Measurements from ENCODE around the gene ZNF511.

The ZNF511 gene

DNA sequence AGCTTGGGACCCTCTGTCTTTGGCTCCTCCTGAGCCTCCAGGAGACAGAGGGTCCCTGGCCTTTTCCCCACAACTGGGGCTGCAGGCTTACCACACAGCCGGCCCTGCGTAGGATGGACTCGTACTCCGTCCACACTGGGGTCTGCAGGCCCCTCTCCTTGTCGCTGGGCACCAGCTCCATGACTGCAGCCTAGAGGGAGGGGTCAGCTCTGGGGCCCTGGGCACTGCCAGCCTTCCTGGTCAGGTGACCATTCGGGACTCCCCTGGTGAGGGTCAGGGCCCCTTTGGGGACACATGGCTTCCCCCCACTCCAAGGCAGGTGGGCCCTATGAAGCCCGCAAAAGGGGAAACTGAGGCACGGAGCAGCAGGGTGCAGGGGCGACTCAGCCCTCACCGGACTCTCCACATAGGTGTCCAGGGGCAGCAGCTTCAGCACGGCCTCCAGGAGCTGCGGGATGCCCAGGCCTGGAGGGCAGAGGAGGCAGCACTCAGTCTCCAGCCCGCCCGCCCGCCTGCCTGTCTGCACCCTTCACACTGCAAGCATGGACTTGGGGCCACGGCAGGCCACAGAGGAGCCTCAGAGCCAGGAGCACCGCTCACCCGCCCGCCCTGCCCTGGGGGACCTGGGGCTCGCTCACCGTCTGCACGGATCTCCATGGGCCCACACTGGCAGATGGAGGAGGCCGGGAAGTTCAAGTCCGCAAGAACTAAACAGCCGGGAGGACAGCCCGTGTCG lies 48.0 kb downstream of the ZNF511 start:
- DNase-seq, result no peak

DNA sequence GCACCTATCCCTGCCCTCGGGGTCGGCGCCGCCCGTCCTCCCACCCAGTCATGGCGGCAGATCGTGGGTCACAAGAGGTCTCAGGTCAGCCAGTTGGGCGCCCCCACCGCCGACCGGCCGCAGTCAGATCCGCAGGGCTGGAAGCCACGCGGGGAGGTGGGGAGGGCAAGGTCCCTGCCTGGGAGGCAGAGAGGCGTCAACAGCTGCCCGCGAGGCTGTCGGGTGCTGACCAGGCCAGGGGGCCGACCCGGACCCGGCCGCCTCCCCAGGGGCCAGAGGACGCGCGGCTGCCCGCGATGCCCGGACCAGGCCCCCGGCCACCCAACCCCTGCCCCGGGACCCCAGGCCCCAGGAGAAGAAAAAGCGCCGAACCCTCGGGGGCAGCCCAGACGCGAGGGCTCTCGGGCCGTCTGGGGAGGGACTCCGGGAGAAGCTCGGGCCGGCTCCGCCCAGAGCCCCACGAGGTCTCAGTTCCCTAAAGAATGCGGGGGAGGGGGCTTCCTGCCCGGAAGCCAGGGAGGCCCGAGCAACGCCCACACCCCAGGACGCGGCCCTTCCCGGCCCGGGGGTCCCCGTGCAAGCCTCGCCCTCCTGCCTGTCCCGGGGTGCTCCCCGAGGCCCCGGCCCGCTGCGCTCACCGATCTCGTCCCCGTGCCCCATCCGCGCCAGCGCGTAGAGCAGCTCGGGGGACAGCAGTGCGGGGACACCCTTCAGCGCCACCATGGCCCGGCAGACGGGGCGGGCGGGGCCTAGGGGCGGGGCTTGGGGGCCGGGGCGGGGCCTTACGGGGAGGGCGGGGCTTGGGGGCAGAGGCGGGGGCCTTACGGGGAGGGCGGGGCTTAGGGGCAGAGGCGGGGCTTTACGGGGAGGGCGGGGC lies 48.8 kb downstream of the ZNF511 start, which contains the start of gene FUOM:
TSS of gene FUOM (minus strand) at position 735 of the 877 bp plus-strand sequence. CDS start at position 723, 12 bp downstream.
- no peak for DNase-seq

DNA sequence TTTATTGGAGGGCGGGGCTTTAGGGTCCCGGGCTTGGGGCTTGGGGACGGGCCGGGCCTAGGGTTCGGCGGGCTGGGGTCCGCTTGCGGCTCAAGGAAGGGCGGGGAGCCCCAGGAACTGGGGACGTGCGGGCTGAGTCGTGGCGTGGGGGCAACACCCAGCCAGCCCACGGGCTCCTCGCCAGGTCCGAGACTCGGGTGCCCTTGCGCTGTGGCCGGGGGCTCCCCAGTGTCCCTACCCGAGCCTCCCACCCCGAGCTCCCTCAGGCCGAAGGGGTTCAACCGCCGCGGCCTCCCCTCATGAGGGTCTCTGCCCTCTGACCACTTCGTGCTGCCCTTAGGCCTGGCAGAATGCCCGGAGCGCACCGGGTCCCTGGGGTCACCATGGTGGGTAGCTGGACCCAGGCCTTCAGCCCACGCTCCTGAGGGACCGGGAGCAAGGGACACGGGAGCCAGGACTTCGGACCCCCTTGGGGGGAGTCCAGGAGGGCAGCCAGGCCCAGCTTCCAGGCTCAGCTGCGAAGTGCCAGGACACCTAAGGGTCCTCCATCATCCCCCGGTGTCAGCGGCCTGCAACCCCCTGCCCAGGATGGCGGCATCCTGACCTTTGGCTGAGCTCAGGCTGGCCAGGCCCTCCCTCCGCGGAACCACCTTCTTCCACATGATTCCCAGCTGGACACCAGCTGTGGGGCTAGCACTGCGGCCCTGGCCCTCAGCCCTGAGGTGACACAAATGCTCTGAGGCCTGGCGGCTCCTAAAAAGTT lies 49.6 kb downstream of the ZNF511 start:
- no peak for DNase-seq

DNA sequence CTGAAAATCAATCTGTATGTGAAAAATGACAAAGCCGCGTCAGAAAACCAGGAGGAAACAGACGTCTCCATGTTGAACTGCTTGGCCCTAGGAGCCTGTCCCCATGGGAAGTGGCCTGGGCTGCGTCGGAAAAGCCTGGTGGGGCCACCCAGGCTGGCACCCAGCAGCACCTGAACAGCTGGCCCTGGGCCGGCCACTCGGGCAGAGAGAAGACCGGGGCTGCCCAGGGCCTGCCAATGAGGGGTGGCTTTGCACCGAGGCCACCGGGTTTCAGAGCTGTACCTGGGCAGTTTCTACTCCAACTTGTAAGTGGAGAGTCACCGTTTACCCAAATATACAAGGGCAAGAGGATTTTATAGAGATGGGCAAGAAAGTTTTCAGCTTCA lies 50.2 kb downstream of the ZNF511 start:
- no peak for DNase-seq

DNA sequence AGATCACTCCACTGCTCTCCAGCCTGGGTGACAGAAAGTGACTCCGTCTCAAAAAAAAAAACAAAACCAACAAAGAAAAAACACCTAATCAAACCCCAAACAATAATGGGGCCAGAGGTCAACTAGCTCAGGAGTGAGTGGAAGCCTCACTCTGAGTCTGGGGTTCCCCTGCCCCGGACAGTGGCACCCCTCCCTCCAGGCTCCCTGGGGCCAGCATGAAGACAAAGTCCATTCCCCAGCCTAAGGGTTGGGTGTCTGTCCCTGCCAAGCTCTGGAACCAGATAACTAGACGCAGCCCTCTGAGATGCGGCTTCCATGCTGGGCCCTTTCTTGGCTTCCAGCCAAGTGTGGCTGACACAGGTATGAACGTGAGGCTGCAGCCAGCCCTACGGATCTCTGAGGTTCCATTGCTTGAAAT lies 50.8 kb downstream of the ZNF511 start:
- no peak for DNase-seq

DNA sequence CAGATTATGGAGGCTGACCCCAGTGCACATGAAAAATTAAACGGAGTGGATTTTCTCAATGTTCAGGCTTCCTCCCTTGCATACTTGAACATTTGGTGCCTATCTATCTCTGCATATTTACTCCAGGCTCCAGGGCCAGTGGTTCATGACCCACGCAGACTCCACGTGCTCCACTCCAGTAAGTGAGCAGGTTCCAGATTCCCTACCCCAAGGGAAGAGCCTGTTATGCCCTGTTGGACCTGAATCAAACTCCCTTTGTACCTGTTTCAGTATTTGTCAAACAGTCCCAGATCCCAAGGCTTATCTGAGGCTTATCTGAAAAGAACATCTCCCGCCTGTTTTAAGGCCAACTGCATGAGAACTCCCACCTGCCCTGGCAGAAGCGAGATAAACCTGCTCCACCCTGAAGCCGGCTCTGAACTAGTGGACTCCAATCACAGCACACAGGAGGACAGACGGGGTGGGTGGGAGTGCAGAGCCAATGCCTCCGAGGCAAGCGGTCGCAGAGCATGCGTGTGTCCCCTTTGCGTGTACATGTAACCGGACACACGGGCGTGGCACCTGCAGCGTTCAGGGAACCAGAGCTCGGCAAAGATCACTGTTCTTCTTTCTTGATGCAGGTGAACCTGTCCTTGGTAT lies 51.4 kb downstream of the ZNF511 start:
- DNase-seq, result no peak

DNA sequence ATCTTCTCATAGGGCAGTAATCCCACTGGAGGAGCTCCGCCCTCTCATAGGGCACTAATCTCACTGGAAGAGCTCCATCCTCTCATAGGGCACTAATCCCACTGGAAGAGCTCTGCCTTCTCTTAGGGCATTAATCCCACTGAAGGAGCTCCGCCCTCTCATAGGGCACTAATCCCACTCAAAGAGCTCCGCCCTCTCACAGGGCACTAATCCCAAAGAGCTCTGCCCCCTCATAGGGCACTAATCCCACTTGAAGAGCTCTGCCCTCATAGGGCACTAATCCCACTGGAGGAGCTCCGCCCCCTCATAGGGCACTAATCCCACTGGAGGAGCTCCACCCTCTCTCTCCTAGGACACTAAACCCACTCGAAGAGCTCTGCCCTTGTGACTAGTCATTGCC lies 52.5 kb downstream of the ZNF511 start:
- no peak for DNase-seq

DNA sequence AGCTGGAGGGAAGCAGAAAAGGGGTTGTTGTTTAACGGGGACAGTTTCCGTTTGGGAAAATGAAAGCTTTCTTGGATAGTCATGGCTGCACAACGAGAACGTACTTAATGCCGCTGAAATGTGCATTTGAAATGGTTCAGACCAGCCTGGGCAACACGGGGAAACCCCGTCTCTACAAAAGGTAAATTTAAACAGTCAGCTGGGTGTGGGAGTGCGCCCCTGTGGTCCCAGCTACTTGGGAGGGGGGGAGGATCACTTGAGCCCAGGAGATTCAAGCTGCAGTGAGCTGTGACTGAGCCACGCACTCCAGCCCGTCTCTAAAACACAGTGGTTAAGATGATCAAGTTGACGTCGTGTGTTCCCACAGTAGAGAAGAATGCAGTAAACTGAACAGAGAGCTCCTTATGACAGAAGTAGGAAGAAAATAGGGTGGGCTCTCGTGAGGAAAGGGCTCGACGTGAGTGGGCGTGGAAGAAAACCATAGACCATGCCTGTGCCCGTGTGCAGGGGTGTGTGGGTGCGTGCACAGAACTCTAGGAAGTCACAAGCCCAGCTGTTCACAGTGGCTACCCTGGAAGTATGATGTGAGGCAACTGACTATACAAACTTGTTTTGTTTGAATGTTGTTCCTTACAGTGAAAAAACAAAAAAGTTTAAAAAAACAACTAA lies 53.2 kb downstream of the ZNF511 start:
- DNase-seq, result no peak
